GM12872 (cell line): Measurements from ENCODE around the gene C19orf67.

ENCODE experiments used
- CTCF ChIP-seq: IDR thresholded peaks from 3 replicates; pipeline ENCODE4 v1.5.1; 2011; ENCODE audit warnings: low read depth, mild to moderate bottlenecking, low read length, moderate library complexity; ENCODE audit not compliant: insufficient read depth

C19orf67 gene

DNA sequence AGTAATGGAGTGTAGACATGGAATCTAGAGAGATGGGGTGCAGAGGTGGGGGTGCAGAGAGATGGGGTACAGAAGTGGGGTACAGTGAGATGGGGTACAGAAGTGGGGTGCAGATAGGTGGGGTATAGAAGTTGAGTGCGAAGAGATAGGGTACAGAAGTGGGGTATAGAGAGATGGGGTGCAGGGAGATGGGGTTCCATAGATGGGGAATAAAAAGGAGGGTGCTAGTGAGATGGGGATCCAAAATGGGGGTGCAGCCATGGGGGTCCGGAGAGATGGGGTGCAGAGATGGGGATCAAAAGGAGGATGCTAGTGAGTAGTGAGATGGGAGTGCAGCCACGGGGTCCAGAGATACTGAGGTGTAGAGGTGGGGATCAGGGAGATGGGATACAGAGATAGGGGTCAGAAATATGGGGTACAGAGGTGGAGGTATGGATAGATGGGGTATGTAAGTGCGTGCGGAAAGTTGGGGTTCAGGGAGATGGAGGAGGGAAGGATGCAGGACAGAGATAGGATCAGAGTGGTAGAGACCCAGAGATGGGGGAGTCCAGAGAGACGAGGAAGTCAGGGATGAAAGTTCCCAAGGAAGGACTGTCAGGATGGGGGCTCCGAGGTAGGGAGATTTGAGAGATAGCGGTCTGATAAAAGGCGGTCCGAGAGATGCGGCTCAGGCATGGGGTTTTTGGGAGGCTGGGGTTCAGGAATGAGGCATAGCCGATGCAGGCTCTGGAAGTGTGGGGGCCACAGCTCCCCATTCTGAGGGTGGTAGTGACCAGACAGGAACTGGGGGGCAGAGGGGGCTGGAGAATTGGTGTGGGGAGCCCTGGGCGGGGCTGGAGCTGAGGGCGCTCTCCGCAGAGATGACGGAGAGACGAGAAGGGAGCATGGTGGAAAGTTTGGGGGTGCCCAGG is 27.1 kb downstream of the C19orf67 start:
- TF ChIP-seq CTCF = no peak

GRCh38 chr19:14056741-14057356 is 28.7 kb downstream of the C19orf67 start:
- no peak for TF ChIP-seq CTCF

- no peak for TF ChIP-seq CTCF
Observed at GRCh38 chr19:14056069-14056666, 29.4 kb downstream of the C19orf67 start.

- TF ChIP-seq CTCF = no peak
Observed at GRCh38 chr19:14055396-14055795, 30.2 kb downstream of the C19orf67 start.

DNA sequence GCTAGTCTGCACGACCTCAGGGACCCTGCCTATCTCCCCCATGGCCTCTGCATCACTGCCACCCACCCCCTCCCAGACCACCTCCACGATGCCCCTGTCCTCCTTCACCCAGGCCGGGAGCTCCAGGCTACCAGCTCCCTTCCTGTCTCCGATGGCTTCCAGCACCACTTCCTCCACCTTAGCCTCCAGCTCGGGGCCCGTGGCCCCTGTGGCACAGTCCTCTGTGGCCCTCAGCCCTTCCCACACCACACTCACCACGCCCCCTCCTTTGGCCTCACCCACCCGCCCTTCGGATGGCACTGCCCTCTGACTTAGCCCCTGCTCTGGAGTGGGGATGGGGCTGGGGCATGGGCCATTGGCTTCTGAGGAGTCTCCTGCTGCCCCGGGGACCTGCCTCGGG is 30.9 kb downstream of the C19orf67 start:
- no peak for TF ChIP-seq CTCF

DNA sequence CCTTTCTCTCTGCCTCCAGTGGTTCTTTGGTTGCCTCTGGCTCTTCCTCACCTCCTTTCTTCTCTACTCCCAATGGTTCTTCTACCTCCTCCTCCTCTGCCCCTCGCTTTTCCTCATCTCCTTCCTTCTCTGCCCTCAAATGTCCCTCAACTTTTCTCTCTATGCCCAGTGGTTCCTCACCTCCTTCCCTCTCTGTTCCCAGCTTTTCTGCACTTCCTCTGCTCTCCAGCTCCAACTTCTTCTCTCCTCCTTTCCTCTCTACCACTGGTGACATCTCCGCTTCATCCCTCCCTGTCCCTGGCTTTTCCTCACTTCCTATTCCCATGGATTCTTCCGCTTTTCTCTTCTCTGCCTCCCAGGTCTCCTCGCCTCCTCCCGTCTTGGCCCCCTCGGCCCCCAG is 31.5 kb downstream of the C19orf67 start:
- no peak for TF ChIP-seq CTCF

- no peak for TF ChIP-seq CTCF
Observed at GRCh38 chr19:14053500-14053899, 32.1 kb downstream of the C19orf67 start.
